Duodenal mucosa (tissue), 2 donors: ENCODE data around the gene LPP.

ENCODE experiments used
- H3K27ac ChIP-seq: one replicate; pipeline ENCODE4 v1.7.0; 2013; ENCODE audit warnings: low read depth, low read length
- H3K27me3 ChIP-seq, 2 donors: one replicate each; pipeline ENCODE4 v1.7.0; 2013; ENCODE audit warnings: low read length in 2 of 2, control low read depth in 1 of 2; ENCODE audit not compliant: insufficient read depth in 2 of 2, control insufficient read depth in 1 of 2
- H3K36me3 ChIP-seq, 2 donors: one replicate each; pipeline ENCODE4 v1.7.0; 2013; ENCODE audit warnings: low read length in 2 of 2, control low read depth in 1 of 2; ENCODE audit not compliant: insufficient read depth in 2 of 2, control insufficient read depth in 1 of 2
- H3K4me1 ChIP-seq, 2 donors: one replicate each; pipeline ENCODE4 v1.7.0; 2013; ENCODE audit warnings: low read length in 2 of 2, control low read depth in 1 of 2; ENCODE audit not compliant: insufficient read depth in 2 of 2, control insufficient read depth in 1 of 2
- H3K4me3 ChIP-seq, 2 donors: one replicate each; pipeline ENCODE4 v1.7.0; 2013; ENCODE audit warnings: low read length in 2 of 2, low read depth in 1 of 2
- H3K9ac ChIP-seq, 2 donors: one replicate each; pipeline ENCODE4 v1.7.0; 2013; ENCODE audit warnings: low read length in 2 of 2, low read depth in 1 of 2
- H3K9me3 ChIP-seq, 2 donors: one replicate each; pipeline ENCODE4 v1.7.0; 2013; ENCODE audit warnings: low read length in 2 of 2, control low read depth in 1 of 2; ENCODE audit not compliant: control insufficient read depth in 1 of 2

Gene LPP

DNA sequence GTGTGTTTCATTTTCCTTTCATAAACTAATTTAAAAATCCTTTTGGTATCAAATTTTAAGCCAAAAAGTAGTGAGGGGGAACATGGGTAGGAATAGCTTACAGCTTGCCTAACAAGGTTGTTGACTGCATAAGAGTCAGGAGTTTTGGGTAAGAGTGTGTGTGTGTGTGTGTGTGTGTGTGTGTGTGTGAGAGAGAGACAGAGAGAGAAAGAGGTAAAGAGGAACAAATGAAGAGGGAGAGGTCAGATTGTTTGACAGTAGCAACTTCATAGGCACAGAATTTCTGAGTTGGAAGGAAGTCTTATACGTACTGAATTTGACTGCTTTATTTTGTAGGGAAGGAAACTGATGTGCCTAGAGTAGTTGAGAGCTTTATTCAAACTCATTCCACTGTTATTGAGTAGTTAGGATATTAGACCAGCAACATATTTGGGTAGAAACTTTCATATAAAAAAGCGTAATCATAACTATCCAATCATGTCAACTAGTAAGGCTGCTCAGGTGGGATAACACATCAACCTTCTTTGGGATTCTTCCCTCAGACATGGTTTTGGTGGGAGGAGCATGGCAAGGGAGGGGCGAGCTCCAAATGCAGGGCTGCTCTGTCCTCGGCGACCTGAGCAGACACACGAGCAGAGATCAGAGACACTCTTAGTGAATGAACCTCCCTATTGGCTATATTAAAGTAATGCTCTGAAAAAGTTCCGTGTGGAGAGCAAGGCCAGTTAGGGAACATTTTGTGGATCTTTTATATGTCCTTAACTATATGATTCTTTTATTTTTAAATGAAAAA is 86.4 kb downstream of the LPP start:
- Histone ChIP-seq H3K27ac (no peak overlapping the region), H3K4me3 (no peak overlapping the region), H3K9me3 (no peaks in the 10 kb centered on the region), H3K27me3 (no peaks in the 10 kb centered on the region), H3K9ac (no peak overlapping the region), H3K36me3 (peaks cover 8 to 12% of the 10 kb centered on the region in 2 donors), H3K4me1 (peaks cover 14 to 34% of the 10 kb centered on the region in 2 donors)

DNA sequence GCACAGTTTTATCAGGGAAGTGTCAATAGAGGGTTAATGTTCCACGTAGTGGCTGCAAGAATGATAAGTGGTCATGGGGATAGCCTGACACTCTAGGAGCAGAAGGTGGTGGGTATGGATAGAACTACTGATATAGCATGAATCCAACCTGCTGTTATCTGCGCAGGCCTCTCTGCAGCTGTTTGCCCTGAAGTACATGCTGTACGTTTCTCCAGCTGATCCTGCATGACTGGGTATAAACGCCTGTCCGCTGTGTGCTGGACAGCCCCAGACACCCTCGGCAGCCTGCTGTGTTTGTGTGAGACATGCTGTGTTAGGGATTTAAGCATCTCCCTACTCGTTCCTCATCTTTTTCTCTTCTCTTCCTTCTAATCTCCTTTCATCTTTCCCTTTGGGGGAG is 87.1 kb downstream of the LPP start:
- peaks cover 8 to 12% of the 10 kb centered on the region in 2 donors for H3K36me3 ChIP-seq
- H3K4me1 ChIP-seq: peaks cover 20 to 36% of the 10 kb centered on the region in 2 donors
- H3K4me3 ChIP-seq: no peak overlapping the region
- no peaks in the 10 kb centered on the region for H3K27me3 ChIP-seq
- no peaks in the 10 kb centered on the region for H3K9me3 ChIP-seq
- no peak overlapping the region for H3K27ac ChIP-seq
- no peak overlapping the region for H3K9ac ChIP-seq

DNA sequence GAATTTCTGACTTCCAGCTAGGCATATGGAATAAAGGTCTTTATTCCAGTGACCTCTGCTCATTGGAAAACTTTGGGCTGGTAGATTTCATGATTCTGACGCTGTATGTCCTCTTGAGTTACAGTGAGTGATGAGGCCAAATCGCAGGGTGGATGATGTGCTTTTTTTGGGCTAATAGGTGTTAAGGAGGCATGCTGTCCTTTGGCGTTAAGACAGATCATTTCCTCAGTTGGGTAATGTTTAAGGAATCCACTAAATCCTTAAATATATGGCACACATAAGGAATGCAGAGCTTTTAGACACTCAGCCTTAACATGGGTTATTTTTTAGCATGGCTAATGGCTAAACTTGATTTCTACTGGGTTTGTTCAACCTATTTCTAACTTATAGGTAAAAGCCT is 87.9 kb downstream of the LPP start:
- Histone ChIP-seq H3K4me3 (no peak overlapping the region), H3K27ac (no peak overlapping the region), H3K4me1 (peaks cover 20 to 44% of the 10 kb centered on the region in 2 donors), H3K36me3 (peaks cover 8 to 12% of the 10 kb centered on the region in 2 donors), H3K9me3 (no peaks in the 10 kb centered on the region), H3K9ac (no peak overlapping the region), H3K27me3 (no peaks in the 10 kb centered on the region)

DNA sequence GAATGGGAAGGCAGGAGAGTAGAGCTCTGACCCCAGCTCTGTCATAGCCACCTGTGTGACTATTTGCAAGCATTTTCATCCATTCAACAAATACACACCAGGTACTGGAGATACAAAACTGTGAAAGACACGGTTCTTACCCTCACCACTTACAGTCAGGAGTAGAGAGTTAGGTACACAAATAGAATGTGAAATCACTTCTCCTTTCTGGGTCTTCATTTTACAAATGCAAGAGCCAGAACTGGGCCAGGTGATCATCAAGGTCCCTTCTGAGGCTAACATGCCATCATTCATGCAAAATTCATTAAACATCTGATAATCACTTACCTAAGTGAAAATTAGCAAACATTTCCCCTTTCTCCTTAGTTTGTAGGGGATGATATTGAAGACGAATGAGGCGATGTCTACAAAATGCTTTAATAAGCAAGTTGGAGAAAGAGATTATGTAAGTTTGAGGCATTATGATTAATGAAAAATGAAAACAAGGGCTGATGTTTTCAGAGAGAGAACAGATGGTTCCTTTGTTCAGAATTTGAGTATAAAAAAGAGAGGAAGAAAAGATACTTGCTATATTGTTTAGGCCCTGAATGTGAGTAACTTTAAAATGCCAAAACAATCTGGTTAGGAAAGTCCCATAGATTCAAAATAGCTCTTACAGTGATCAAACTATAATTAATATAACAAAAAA is 88.6 kb downstream of the LPP start:
- Histone ChIP-seq H3K9ac (no peak overlapping the region), H3K9me3 (no peaks in the 10 kb centered on the region), H3K27me3 (no peaks in the 10 kb centered on the region), H3K4me1 (peaks cover 20 to 45% of the 10 kb centered on the region in 2 donors), H3K27ac (no peak overlapping the region), H3K4me3 (no peak overlapping the region), H3K36me3 (peaks cover 8 to 12% of the 10 kb centered on the region in 2 donors)

DNA sequence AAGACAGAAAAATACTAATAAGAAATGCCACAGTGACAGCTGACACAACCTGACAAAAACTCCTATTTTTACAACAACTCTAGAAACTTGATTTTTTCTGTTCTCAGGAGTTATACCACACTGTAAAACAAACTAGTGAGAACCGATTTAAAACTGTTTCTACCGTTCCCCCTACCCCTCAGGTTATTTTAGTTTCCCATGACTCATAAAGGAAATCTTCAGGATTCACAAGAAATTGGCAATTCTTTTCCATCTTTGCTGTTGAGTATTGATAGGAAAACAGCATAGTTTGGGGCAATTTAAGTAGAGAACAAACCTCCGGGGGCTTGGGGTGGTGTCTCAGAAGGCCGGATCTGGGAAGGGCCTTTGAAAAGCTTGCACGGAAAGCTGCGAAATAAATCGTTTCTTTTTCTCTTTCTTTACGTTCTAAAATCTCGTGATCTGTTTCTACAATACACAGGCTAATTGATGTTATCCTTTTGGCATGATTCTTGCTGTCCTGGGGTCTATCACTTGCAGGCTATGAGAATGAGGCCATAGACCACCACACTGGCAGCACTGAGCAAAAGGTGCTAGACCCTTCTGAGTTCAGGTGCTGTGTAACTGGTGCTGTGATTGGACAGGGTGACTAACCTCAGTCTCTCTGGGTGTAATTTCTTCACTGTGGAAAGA is 89.3 kb downstream of the LPP start:
- Histone ChIP-seq H3K4me1 (peaks cover 24 to 44% of the 10 kb centered on the region in 2 donors), H3K9me3 (no peaks in the 10 kb centered on the region), H3K36me3 (peaks cover 8 to 12% of the 10 kb centered on the region in 2 donors), H3K4me3 (no peak overlapping the region), H3K27ac (no peak overlapping the region), H3K27me3 (no peaks in the 10 kb centered on the region), H3K9ac (no peak overlapping the region)

DNA sequence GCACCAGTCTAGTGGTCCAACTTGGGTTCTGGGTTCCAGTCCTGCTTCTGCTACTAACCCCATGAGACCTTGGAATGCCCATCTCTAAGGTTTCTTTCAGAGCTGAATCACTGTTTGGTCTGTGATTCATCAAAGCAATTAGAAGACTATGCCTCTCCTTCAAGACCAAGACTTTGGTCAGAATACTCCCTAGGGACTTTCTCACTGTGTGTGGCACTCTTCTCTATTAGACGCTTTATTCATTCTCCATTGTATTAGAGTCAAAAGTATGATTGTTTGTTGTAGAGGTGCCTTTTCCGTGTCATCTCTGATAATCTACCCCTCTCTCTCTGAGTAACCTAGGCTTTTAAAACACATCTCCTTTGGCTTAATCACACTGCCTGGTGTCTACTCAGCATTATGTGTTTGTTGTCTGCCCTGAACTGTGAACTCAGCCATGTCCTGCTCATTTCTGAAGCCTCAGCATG is 90.5 kb downstream of the LPP start:
- H3K4me3 ChIP-seq: no peak overlapping the region
- peak overlapping the region in 1 of 2 donors; percentile 1 for H3K9ac ChIP-seq
- H3K4me1 ChIP-seq: peaks cover 17 to 39% of the 10 kb centered on the region in 2 donors
- H3K9me3 ChIP-seq: no peaks in the 10 kb centered on the region
- H3K36me3 ChIP-seq: peaks cover 5 to 7% of the 10 kb centered on the region in 2 donors
- H3K27ac ChIP-seq: no peak overlapping the region
- no peaks in the 10 kb centered on the region for H3K27me3 ChIP-seq

DNA sequence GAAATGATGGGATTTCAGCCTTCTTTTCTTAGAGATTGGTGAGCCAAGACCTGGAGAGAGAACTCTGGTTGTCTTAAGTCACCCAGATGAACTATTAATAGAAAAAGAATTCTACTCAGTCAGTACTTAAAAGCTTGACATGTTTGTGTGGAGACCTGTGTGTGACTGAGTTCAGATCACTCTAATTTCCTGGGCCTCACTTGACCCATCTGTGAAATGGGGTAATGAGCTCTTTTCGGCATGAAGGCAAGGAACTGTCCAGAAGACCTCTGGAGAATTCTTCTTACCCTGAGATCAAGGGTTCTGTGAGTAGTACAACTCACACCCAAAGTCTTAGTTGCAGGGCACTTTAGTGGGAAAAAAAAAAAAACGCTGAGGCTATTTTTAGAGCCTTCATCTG is 92.9 kb downstream of the LPP start:
- Histone ChIP-seq H3K4me3 (no peak overlapping the region), H3K36me3 (no peaks in the 10 kb centered on the region), H3K4me1 (peaks cover 17 to 30% of the 10 kb centered on the region in 2 donors), H3K27ac (no peak overlapping the region), H3K9ac (no peak overlapping the region), H3K9me3 (no peaks in the 10 kb centered on the region), H3K27me3 (no peaks in the 10 kb centered on the region)

DNA sequence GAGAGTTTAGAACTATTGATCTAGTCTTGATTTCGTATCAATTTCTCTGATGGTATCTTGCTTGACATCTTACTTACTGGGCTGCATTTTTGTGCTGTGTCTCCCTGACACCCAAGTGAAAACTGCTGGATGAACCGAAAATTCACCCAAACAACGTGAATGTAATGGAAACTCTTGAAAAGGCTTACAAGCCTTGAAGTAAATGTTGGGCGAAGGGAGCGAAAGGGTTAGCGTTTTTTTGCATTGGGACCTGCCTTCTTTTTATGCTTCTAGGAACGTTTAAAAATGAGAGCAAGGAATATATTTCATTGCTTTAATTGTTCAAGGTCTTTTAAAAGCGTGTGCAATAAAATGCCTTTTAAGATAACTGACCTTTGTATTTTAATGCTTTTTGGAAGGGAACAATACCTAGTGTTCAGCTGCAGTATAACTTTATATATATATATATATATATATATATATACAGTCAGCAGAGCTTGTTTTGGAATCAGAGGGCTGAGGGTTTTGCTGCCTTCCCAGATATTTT is 94.1 kb downstream of the LPP start:
- Histone ChIP-seq H3K9ac (no peak overlapping the region), H3K27ac (no peak overlapping the region), H3K4me1 (peaks cover 17 to 30% of the 10 kb centered on the region in 2 donors), H3K36me3 (no peaks in the 10 kb centered on the region), H3K27me3 (no peaks in the 10 kb centered on the region), H3K9me3 (no peaks in the 10 kb centered on the region), H3K4me3 (no peak overlapping the region)

DNA sequence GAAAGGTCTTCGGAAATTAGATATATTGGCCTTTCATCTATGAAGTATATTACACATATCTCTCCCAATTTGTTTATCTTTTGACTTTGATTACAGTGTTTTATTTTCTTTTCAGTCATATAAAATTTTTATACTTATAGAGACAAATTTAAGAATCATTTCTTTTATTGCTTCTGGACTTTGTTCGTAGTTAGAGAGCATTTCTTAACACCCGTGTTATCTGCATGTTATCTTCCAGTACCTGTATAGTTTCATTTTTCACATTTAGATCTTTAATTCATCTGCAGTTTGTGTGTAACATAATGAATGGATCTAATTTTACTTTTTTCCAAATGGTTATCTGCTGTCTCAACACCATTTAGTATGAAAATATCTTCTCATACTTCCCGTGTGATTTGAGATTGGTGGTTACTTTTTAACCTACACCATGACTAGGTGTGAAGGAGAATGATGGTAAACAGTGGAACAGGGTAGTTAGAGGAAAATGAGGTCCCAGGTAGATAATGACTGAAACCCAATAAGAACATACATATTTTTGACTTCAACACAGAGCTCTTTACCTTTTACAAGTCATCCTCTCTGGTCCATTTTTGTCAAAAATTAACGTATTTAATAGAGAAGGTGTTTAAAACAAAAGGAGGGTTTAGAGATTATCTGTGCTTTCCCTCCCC is 99.3 kb downstream of the LPP start:
- H3K36me3 ChIP-seq: peaks cover 9 to 10% of the 10 kb centered on the region in 2 donors
- no peaks in the 10 kb centered on the region for H3K9me3 ChIP-seq
- no peaks in the 10 kb centered on the region for H3K27me3 ChIP-seq
- H3K4me1 ChIP-seq: peaks cover 25 to 44% of the 10 kb centered on the region in 2 donors
- H3K4me3 ChIP-seq: no peak overlapping the region
- H3K27ac ChIP-seq: no peak overlapping the region
- H3K9ac ChIP-seq: no peak overlapping the region
